ENCODE results near the gene ADGRE1. TPM values are rescaled to one million over a fixed set of nuclear protein-coding genes. Genes with fewer than 3 reads are reported as not detected.

ADGRE1 gene
- total RNA-seq, 1 donor from 2014 or later, result not detected

DNA sequence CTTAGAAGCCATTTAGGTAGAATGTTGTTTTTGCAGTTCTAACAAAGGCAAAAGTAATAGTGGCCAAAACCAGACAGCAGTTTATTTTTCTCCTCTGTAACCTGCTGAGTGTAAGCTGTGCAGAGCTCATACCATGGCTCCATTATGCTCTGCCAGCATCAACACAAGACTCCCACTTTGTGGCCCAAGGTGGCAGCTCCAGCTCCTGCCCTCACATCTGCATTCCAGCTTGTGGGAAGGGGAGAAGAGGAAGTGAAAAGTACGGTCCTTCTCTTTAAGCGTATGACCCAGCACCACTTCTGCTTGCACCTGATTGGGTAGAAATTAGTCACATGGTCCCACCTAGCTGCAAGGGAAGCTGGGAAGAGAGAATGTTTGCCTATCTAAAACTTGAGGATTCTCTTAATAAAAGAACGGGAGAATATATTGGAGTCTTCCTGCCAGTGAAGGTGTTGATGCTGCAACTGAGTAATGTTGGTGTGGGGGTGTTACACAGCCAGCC is 19.2 kb downstream of the ADGRE1 start:
- no peaks in the 10 kb centered on the region for H3K27me3 ChIP-seq (ENCODE audit: control insufficient read depth, insufficient read depth, low read length)
- TF ChIP-seq, protein P1, sequence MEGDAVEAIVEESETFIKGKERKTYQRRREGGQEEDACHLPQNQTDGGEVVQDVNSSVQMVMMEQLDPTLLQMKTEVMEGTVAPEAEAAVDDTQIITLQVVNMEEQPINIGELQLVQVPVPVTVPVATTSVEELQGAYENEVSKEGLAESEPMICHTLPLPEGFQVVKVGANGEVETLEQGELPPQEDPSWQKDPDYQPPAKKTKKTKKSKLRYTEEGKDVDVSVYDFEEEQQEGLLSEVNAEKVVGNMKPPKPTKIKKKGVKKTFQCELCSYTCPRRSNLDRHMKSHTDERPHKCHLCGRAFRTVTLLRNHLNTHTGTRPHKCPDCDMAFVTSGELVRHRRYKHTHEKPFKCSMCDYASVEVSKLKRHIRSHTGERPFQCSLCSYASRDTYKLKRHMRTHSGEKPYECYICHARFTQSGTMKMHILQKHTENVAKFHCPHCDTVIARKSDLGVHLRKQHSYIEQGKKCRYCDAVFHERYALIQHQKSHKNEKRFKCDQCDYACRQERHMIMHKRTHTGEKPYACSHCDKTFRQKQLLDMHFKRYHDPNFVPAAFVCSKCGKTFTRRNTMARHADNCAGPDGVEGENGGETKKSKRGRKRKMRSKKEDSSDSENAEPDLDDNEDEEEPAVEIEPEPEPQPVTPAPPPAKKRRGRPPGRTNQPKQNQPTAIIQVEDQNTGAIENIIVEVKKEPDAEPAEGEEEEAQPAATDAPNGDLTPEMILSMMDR (IDR thresholded peaks at IDR 0.05; ENCODE audit: insufficient read depth, low read length, poor library complexity, severe bottlenecking), result no peak
- no peaks in the 10 kb centered on the region for H3K36me3 ChIP-seq (ENCODE audit: control insufficient read depth, insufficient read depth, low read length)
- no peak overlapping the region for H3K4me3 ChIP-seq (ENCODE audit: low read depth, low read length)
- no peak for DNase-seq (ENCODE audit: low read depth)

DNA sequence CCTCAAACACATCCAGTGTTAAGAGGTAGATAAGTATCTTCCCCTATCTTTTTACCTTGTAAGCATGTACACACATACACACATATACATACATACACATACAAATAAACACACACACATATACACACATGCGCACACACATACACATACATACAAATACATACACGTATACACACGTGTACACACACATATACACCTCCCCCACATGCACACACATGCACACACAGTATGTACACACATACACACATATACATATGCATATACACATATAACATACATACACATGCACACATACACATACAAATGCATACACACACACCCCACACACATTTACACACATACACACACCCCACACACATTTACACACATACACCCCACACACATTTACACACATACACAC is 24.1 kb downstream of the ADGRE1 start:
- Histone ChIP-seq H3K36me3 (ENCODE audit: control insufficient read depth, insufficient read depth, low read length) (no peaks in the 10 kb centered on the region), H3K27me3 (ENCODE audit: control insufficient read depth, insufficient read depth, low read length) (no peaks in the 10 kb centered on the region), H3K4me3 (ENCODE audit: low read depth, low read length) (no peak overlapping the region)
- TF ChIP-seq, protein P1 (IDR thresholded peaks at IDR 0.05; ENCODE audit: insufficient read depth, low read length, poor library complexity, severe bottlenecking), result no peak
- DNase-seq (ENCODE audit: low read depth), result no peak

DNA sequence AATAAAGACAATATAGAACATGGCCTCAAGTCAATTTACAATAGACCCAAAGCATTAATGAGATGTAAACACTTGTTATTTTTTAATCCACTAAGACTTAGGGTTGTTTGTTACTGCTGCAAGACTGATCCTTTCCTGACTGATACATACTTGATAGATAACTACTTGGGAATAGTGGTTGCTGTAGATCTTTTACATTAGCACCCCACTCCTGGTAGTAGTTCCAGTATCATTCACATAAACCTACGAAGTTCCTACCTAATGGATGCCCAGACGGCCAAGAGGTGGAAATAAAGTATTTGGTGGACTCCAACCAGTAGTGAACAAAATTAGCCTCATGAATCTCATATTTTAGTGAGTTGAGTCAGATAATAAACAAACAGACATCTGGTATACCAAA is 26.9 kb downstream of the ADGRE1 start:
- Histone ChIP-seq H3K36me3 (ENCODE audit: control insufficient read depth, insufficient read depth, low read length) (no peaks in the 10 kb centered on the region), H3K27me3 (ENCODE audit: control insufficient read depth, insufficient read depth, low read length) (no peaks in the 10 kb centered on the region), H3K4me3 (ENCODE audit: low read depth, low read length) (no peak overlapping the region)
- TF ChIP-seq, protein P1 (IDR thresholded peaks at IDR 0.05; ENCODE audit: insufficient read depth, low read length, poor library complexity, severe bottlenecking), result no peak
- no peak for DNase-seq (ENCODE audit: low read depth)

DNA sequence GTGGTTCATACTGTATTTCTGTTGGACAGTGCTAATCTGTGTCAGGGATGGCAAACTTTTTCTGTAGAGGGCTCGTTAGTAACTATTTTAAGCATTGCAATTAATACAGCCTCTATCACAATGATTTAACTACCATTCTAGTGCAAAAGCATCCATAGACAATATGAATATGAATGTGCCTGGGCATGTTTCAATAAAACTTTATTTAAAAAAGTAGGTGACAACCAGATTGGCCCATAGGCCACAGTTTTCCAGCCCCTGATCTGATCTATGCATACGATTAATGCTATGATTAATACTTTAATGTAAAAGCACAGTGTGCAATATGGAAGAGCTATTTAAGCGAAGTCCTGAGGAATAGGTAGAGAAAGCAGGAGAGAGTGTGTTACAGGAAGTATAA is 29.6 kb downstream of the ADGRE1 start:
- TF ChIP-seq, protein P1 (IDR thresholded peaks at IDR 0.05; ENCODE audit: insufficient read depth, low read length, poor library complexity, severe bottlenecking), result no peak
- DNase-seq (ENCODE audit: low read depth), result no peak
- no peaks in the 10 kb centered on the region for H3K36me3 ChIP-seq (ENCODE audit: control insufficient read depth, insufficient read depth, low read length)
- H3K27me3 ChIP-seq (ENCODE audit: control insufficient read depth, insufficient read depth, low read length), result no peaks in the 10 kb centered on the region
- no peak overlapping the region for H3K4me3 ChIP-seq (ENCODE audit: low read depth, low read length)

DNA sequence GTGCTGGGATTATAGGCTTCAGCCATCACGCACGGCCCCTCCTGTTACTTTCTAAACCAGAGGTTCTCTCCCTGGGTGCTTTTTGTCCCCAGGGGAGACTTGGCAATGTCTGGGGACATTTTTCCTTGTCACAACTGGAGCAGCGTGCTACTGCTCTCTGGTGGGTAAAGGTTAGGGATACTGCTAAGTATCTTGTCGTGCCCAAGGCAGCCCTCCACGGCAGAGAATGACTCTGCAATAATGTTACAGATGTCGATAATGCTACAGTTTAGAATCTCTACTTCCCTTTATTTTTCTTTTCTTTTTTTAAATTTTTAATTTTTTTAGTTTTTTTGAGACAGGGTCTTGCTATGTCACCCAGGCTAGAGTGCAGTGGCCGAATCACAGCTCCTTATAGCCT is 38.0 kb downstream of the ADGRE1 start:
- TF ChIP-seq, protein P1 (IDR thresholded peaks at IDR 0.05; ENCODE audit: insufficient read depth, low read length, poor library complexity, severe bottlenecking), result no peak
- no peak for DNase-seq (ENCODE audit: low read depth)
- Histone ChIP-seq H3K4me3 (ENCODE audit: low read depth, low read length) (no peak overlapping the region), H3K36me3 (ENCODE audit: control insufficient read depth, insufficient read depth, low read length) (no peaks in the 10 kb centered on the region), H3K27me3 (ENCODE audit: control insufficient read depth, insufficient read depth, low read length) (no peaks in the 10 kb centered on the region)
